Activated naive CD8-positive, alpha-beta T cell treated with anti-CD3 and anti-CD28 coated beads, Interleukin-2, amount 10 ng/mL, durations not matched to agents 7 days and 5 days (primary cell): ENCODE data around the gene RASAL1. TPM values are rescaled to one million over a fixed set of nuclear protein-coding genes. Genes with fewer than 3 reads are reported as not detected.

Source experiments
- ATAC-seq: fragments of 150-1000 bp; cut with Tn5 transposase; one replicate; pipeline ENCODE4 v1.10.0; 2021; ENCODE audit warnings: low read depth, moderate library complexity
- POLR2A ChIA-PET: fragments of 350-600 bp; sonication (Branson Sonifier 250); formaldehyde crosslinking; loops from one replicate; lab custom pipeline; 2021; ENCODE audit warnings: antibody characterized with exemption; lab: Charles Lee
- DNase-seq: peaks from one replicate; pipeline ENCODE4 v3.0.0; 2021
- H3K27ac Mint-ChIP-seq: one replicate; pipeline ENCODE4 v1.8.0; 2022; ENCODE audit warnings: mild to moderate bottlenecking, mixed read lengths
- H3K27me3 Mint-ChIP-seq: one replicate; pipeline ENCODE4 v1.8.0; 2022; ENCODE audit warnings: mild to moderate bottlenecking, moderate library complexity, mixed read lengths
- H3K36me3 Mint-ChIP-seq: one replicate; pipeline ENCODE4 v1.8.0; 2021; ENCODE audit warnings: mild to moderate bottlenecking, mixed read lengths
- H3K4me1 Mint-ChIP-seq: one replicate; pipeline ENCODE4 v1.8.0; 2021; ENCODE audit warnings: mixed read lengths
- H3K4me3 Mint-ChIP-seq: one replicate; pipeline ENCODE4 v1.8.0; 2022; ENCODE audit warnings: mild to moderate bottlenecking, moderate library complexity, mixed read lengths
- H3K9me3 Mint-ChIP-seq: one replicate; pipeline ENCODE4 v1.8.0; 2021; ENCODE audit warnings: mixed read lengths
- total RNA-seq, 2 experiments: library from RNA; stranded (reverse); gene quantifications; one replicate each; pipeline ENCODE4 v1.2.3, GENCODE V29; 2021

The RASAL1 gene
- total RNA-seq, 2 experiments from 2014 or later: 1.0 to 2.3 TPM

DNA sequence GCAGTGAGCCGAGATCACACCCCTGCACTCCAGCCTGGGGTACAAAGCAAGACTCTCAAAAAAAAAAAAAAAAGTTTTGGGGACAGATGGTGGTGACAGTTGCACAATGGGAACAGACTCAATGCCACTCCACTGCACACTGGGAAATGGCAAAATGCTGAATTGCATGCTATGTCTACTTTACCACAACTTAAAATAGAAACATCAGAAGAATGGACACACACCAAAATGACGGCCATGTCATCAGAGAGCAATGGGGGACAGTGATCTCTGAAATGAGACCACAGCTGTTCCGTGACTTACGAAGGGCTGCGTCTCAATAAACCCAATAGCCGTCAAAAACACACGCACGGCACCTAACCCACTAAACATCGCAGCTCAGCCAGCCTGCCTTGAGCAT is 36.0 kb upstream of the RASAL1 start:
- DNase-seq (no peak), ATAC-seq (no peak)
- Mint-ChIP-seq H3K27me3 (no peaks in the 10 kb centered on the region), H3K36me3 (peaks cover 20% of the 10 kb centered on the region), H3K27ac (no peak overlapping the region), H3K4me1 (no peaks in the 10 kb centered on the region), H3K9me3 (no peaks in the 10 kb centered on the region), H3K4me3 (no peak overlapping the region)
- POLR2A ChIA-PET: interaction anchor here (1.1 kb wide), 1 partner anchor 193 kb away, joined by 3 read pairs; the partner anchor contains the start of gene OAS2

DNA sequence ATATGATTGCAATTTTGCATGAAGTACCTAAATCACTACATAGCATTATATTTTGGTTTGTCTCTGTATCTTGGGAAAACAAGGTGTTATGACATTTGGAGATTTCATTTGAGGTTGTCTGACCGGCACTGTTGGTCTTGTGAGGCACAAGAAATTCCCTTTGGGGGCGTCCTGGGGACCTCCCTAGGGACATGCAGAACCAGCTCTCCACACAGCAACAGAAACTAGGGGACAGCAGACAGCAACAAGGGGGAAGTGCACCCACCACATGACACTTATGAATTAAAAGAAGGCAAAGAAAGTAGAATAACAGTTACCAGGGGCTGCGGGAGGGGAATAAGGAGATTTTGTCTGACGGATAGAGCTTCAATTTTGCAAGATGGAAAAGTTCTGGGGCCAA is 35.4 kb upstream of the RASAL1 start:
- no peak for ATAC-seq
- DNase-seq: no peak
- Mint-ChIP-seq H3K27ac (no peak overlapping the region), H3K27me3 (no peaks in the 10 kb centered on the region), H3K4me1 (no peaks in the 10 kb centered on the region), H3K36me3 (peaks cover 20% of the 10 kb centered on the region), H3K9me3 (no peaks in the 10 kb centered on the region), H3K4me3 (no peak overlapping the region)
- POLR2A ChIA-PET: no interaction called here

- no peak overlapping the region for H3K4me3 Mint-ChIP-seq
- ATAC-seq: no peak
- no peaks in the 10 kb centered on the region for H3K27me3 Mint-ChIP-seq
- no peaks in the 10 kb centered on the region for H3K9me3 Mint-ChIP-seq
- POLR2A ChIA-PET: no interaction called here
- no peaks in the 10 kb centered on the region for H3K4me1 Mint-ChIP-seq
- H3K36me3 Mint-ChIP-seq: peaks cover 20% of the 10 kb centered on the region
- no peak for DNase-seq
- no peak overlapping the region for H3K27ac Mint-ChIP-seq
Measured at GRCh38 chr12:113170457-113170856, 34.9 kb upstream of the RASAL1 start.

GRCh38 chr12:113169697-113170096 is 34.1 kb upstream of the RASAL1 start:
- POLR2A ChIA-PET: no interaction called here
- Mint-ChIP-seq H3K9me3 (no peaks in the 10 kb centered on the region), H3K4me1 (no peaks in the 10 kb centered on the region), H3K27me3 (no peaks in the 10 kb centered on the region), H3K36me3 (peaks cover 17% of the 10 kb centered on the region), H3K4me3 (no peak overlapping the region), H3K27ac (no peak overlapping the region)
- ATAC-seq (no peak), DNase-seq (no peak)

GRCh38 chr12:113167868-113168267 is 32.3 kb upstream of the RASAL1 start:
- H3K9me3 Mint-ChIP-seq: no peaks in the 10 kb centered on the region
- peaks cover 22% of the 10 kb centered on the region for H3K36me3 Mint-ChIP-seq
- POLR2A ChIA-PET: no interaction called here
- no peak for DNase-seq
- H3K4me3 Mint-ChIP-seq: no peak overlapping the region
- H3K27me3 Mint-ChIP-seq: no peaks in the 10 kb centered on the region
- no peak overlapping the region for H3K27ac Mint-ChIP-seq
- no peak for ATAC-seq
- H3K4me1 Mint-ChIP-seq: no peaks in the 10 kb centered on the region

DNA sequence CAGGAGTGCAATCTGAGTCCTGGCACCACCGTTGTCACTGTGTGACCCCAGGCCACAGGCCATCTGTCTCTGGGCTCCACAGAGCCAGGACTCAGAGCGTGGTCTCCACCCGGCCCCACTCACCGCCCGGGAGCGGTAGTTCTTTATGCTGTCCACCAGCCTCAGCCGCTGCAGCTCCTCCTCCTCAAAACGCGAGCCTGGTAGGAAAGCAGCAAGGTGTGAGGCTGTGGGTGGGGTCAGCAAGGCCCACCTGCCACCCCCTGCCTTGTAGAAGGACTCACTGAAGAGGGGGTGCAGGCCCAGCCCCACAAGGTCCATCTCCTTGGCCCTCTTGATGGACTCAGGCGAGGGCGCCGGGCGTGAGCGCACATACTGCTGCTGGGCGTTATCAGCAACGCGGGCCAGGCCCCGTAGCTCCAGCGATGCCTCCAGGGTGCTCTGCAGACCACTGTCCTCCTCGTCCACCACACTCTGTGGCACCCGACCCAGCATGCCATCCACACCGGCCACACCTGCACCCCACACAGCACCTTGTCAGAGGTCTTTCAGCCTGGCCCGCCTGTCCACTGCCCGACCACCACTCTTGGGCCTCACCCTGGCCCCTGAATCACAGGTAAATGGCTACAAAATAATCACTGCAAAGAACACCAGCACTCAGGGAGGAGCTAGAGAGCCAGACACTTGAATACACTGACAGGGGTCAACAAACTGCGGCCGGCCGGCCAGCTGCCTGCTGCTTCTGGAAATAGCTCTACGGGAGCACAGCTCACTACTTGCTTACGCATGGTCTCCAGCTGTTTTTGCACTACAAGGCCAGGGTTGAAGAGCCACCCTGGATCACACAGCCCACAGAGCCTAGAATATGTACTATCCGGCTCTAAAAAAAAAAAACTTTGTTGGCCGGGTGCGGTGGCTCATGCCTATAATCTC is 30.2 kb upstream of the RASAL1 start:
- H3K27ac Mint-ChIP-seq: no peak overlapping the region
- DNase-seq (no peak), ATAC-seq (no peak)
- no peaks in the 10 kb centered on the region for H3K27me3 Mint-ChIP-seq
- POLR2A ChIA-PET: no interaction called here
- H3K4me1 Mint-ChIP-seq: peaks cover under 1% of the 10 kb centered on the region
- H3K36me3 Mint-ChIP-seq: peaks cover 15% of the 10 kb centered on the region
- H3K9me3 Mint-ChIP-seq: no peaks in the 10 kb centered on the region
- no peak overlapping the region for H3K4me3 Mint-ChIP-seq

- DNase-seq (no peak), ATAC-seq (no peak)
- H3K9me3 Mint-ChIP-seq: no peaks in the 10 kb centered on the region
- H3K36me3 Mint-ChIP-seq: peaks cover 12% of the 10 kb centered on the region
- POLR2A ChIA-PET: no interaction called here
- no peaks in the 10 kb centered on the region for H3K27me3 Mint-ChIP-seq
- H3K4me3 Mint-ChIP-seq: no peak overlapping the region
- H3K4me1 Mint-ChIP-seq: peaks cover 4% of the 10 kb centered on the region
- no peak overlapping the region for H3K27ac Mint-ChIP-seq
Measured at GRCh38 chr12:113164014-113164413, 28.5 kb upstream of the RASAL1 start.

- H3K4me3 Mint-ChIP-seq: no peak overlapping the region
- ATAC-seq (no peak), DNase-seq (no peak)
- no peaks in the 10 kb centered on the region for H3K9me3 Mint-ChIP-seq
- H3K36me3 Mint-ChIP-seq: peaks cover 10% of the 10 kb centered on the region
- POLR2A ChIA-PET: no interaction called here
- H3K4me1 Mint-ChIP-seq: peaks cover 4% of the 10 kb centered on the region
- no peak overlapping the region for H3K27ac Mint-ChIP-seq
- H3K27me3 Mint-ChIP-seq: no peaks in the 10 kb centered on the region
Measured at GRCh38 chr12:113163030-113163360, 27.4 kb upstream of the RASAL1 start.

GRCh38 chr12:113162102-113163029 is 26.8 kb upstream of the RASAL1 start:
- Mint-ChIP-seq H3K27ac (no peak overlapping the region), H3K4me3 (no peak overlapping the region), H3K4me1 (peaks cover 4% of the 10 kb centered on the region), H3K36me3 (peaks cover 10% of the 10 kb centered on the region), H3K27me3 (no peaks in the 10 kb centered on the region), H3K9me3 (no peaks in the 10 kb centered on the region)
- ATAC-seq (no peak), DNase-seq (no peak)
- POLR2A ChIA-PET: no interaction called here

DNA sequence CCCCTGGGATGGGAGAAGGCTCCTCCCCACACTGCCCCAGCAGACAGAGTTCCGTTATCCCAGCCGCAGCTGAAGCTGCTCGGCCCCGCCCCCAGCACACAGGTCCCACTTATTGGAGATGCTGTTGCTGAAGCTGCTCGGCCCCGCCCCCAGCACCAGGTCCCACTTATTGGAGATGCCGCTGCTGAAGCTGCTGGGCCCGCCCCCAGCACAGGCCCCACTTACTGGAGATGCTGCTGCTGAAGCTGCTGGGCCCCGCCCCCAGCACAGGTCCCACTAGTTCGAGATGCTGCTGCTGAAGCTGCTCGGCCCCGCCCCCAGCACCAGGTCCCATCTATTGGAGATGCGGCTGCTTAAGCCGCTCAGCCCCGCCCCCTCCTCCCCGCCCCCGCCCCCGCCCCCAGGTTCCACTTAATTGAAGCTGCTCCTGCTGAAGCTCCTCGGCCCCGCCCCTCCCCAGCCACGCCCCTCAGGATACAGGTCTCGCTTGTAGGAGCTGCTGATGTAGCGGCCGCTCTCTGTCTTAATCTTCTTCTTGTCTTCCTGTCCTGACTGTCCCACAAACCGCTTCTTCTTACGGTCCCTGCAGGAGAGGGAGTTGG is 26.0 kb upstream of the RASAL1 start:
- no peak overlapping the region for H3K4me3 Mint-ChIP-seq
- DNase-seq: no peak
- no peak overlapping the region for H3K27ac Mint-ChIP-seq
- ATAC-seq: no peak
- peaks cover 4% of the 10 kb centered on the region for H3K4me1 Mint-ChIP-seq
- H3K36me3 Mint-ChIP-seq: peaks cover 10% of the 10 kb centered on the region
- no peaks in the 10 kb centered on the region for H3K27me3 Mint-ChIP-seq
- H3K9me3 Mint-ChIP-seq: no peaks in the 10 kb centered on the region
- POLR2A ChIA-PET: no interaction called here

DNA sequence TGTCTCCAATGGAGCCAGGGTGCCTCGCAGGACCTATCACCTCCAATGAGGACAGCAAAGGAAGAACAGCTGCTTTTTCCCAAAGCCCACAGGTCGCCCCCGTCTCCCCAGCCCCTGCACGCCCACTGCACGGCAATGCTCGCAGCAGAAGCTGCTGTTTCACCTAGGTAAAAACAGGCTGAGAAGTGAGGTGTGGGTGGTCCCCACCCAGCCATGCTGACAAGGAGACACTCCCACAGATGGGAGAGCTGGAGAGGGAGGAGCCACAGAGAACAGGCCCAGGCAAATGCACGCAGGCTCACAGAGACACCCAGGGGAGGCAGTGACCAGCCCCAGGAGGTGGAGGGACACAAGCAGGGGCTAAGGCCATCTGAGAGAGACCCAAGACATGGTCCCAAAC is 24.4 kb upstream of the RASAL1 start:
- H3K4me1 Mint-ChIP-seq: peaks cover 9% of the 10 kb centered on the region
- ATAC-seq: no peak
- no peak for DNase-seq
- no peak overlapping the region for H3K4me3 Mint-ChIP-seq
- POLR2A ChIA-PET: no interaction called here
- no peak overlapping the region for H3K27ac Mint-ChIP-seq
- peaks cover 10% of the 10 kb centered on the region for H3K36me3 Mint-ChIP-seq
- no peaks in the 10 kb centered on the region for H3K9me3 Mint-ChIP-seq
- H3K27me3 Mint-ChIP-seq: peaks cover 5% of the 10 kb centered on the region

GRCh38 chr12:113158439-113159203 is 23.1 kb upstream of the RASAL1 start:
- ATAC-seq (no peak), DNase-seq (no peak)
- H3K4me1 Mint-ChIP-seq: peaks cover 14% of the 10 kb centered on the region
- H3K27ac Mint-ChIP-seq: no peak overlapping the region
- no peaks in the 10 kb centered on the region for H3K9me3 Mint-ChIP-seq
- POLR2A ChIA-PET: no interaction called here
- peaks cover 11% of the 10 kb centered on the region for H3K27me3 Mint-ChIP-seq
- no peak overlapping the region for H3K4me3 Mint-ChIP-seq
- H3K36me3 Mint-ChIP-seq: peaks cover 10% of the 10 kb centered on the region
